Uterus (tissue), 2 donors: ENCODE measurements around the gene NASP.
A peak's percentile ranks its signal among the peaks of the same experiment; 100 is the strongest.

Experiments used
- POLR2A ChIP-seq, 2 donors: fragments of 450-650 bp; IDR thresholded peaks; one replicate each; pipeline ENCODE4 v1.6.1; 2016; ENCODE audit warnings: antibody characterized with exemption in 2 of 2, mild to moderate bottlenecking in 1 of 2, moderate library complexity in 1 of 2
- TF ChIP-seq, protein P1 (sequence below), 4 experiments: fragments of 200-600 bp in 2 of 4; fragments of 450-650 bp in 2 of 4; sonication (generic) in 2 of 4; IDR thresholded peaks; one replicate each; pipeline ENCODE4 v1.5.1; 2016 to 2019; ENCODE audit warnings: antibody characterized with exemption in 4 of 4, mild to moderate bottlenecking in 2 of 4, moderate library complexity in 1 of 4

DNA sequence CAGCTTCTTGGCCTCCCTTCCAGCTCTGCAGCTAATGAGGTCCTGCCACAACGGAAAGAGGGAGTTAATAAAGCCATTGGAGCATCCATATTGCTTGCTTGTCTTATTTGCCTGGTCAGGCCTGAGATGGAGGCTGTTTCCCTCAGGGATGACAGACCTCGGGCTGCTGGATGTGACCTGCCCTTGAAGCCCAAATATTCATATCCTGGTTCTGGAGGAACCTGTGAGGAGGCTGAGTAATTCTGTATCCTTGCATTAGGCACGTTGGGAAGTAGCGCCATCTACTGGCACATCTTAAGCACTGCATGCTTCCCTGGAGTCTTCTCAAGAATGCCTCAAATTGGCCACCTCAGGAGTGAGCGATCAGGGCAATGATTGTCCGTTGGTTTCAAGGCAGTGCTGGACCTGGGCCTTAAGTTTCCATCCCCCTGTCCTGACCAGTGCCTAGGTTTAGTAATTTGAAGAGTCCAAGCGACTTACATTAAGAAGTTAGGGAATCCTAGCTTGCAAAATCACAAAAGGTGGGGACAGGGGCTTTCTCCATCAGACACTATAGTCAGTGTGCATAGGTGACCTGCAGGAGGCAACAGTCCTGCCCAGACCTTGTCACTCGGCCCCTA, 13.8 kb upstream of the NASP start:
- TF ChIP-seq POLR2A (IDR thresholded peaks at IDR 0.05): no peak
- TF ChIP-seq, protein P1, sequence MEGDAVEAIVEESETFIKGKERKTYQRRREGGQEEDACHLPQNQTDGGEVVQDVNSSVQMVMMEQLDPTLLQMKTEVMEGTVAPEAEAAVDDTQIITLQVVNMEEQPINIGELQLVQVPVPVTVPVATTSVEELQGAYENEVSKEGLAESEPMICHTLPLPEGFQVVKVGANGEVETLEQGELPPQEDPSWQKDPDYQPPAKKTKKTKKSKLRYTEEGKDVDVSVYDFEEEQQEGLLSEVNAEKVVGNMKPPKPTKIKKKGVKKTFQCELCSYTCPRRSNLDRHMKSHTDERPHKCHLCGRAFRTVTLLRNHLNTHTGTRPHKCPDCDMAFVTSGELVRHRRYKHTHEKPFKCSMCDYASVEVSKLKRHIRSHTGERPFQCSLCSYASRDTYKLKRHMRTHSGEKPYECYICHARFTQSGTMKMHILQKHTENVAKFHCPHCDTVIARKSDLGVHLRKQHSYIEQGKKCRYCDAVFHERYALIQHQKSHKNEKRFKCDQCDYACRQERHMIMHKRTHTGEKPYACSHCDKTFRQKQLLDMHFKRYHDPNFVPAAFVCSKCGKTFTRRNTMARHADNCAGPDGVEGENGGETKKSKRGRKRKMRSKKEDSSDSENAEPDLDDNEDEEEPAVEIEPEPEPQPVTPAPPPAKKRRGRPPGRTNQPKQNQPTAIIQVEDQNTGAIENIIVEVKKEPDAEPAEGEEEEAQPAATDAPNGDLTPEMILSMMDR (IDR thresholded peaks at IDR 0.05): peak; percentile 93 to 96 (median 96)
